GM23338 (cell line): ENCODE results near the gene LCE1E. TPM values are rescaled to one million over a fixed set of nuclear protein-coding genes. Genes with fewer than 3 reads are reported as not detected.

Experiments
- polyA plus RNA-seq: library from polyadenylated mRNA; unstranded; fragments of >200 nt; fragmentation: Nextera tagmentation; extraction: Ambion mirVana; gene quantifications from 2 replicates; pipeline ENCODE4 v1.2.1, GENCODE V29; 2016
- total RNA-seq: library from RNA; depleted of rRNA; stranded (reverse); fragments of >200 nt; shearing (Covaris generic); gene quantifications from 2 replicates; pipeline ENCODE4 v1.2.3, GENCODE V29; 2014; rRNA removed

Gene LCE1E
- total and polyA plus RNA-seq, 2 experiments from 2014 or later: not detected

Other genes with a start within 250 kb of the LCE1E start
- not detected in 2 replicates for gene LCE3E, start 219.5 kb upstream of the LCE1E start, total RNA-seq
- not detected in 2 replicates for gene LCE3E, start 219.5 kb upstream of the LCE1E start, polyA plus RNA-seq
- gene LCE3D, start 205.7 kb upstream of the LCE1E start, total RNA-seq: not detected in 2 replicates
- 0.52 TPM in 1 of 2 replicates, not detected in the other for gene LCE3D, start 205.7 kb upstream of the LCE1E start, polyA plus RNA-seq
- gene LCE3C, start 186.0 kb upstream of the LCE1E start, total RNA-seq: not detected in 2 replicates
- gene LCE3C, start 186.0 kb upstream of the LCE1E start, polyA plus RNA-seq: not detected in 2 replicates
- gene LCE3B, start 172.4 kb upstream of the LCE1E start, total RNA-seq: not detected in 2 replicates
- gene LCE3B, start 172.4 kb upstream of the LCE1E start, polyA plus RNA-seq: not detected in 2 replicates
- not detected in 2 replicates for gene LCE3A, start 163.2 kb upstream of the LCE1E start, total RNA-seq
- gene LCE3A, start 163.2 kb upstream of the LCE1E start, polyA plus RNA-seq: not detected in 2 replicates
- not detected in 2 replicates for gene LCE2D, start 122.9 kb upstream of the LCE1E start, total RNA-seq
- not detected in 2 replicates for gene LCE2D, start 122.9 kb upstream of the LCE1E start, polyA plus RNA-seq
- not detected in 2 replicates for gene LCE2C, start 111.0 kb upstream of the LCE1E start, total RNA-seq
- gene LCE2C, start 111.0 kb upstream of the LCE1E start, polyA plus RNA-seq: not detected in 2 replicates
- not detected in 2 replicates for gene LCE2B, start 100.1 kb upstream of the LCE1E start, total RNA-seq
- not detected in 2 replicates for gene LCE2B, start 100.1 kb upstream of the LCE1E start, polyA plus RNA-seq
- not detected in 2 replicates for gene LCE2A, start 87.9 kb upstream of the LCE1E start, total RNA-seq
- gene LCE2A, start 87.9 kb upstream of the LCE1E start, polyA plus RNA-seq: not detected in 2 replicates
- gene LCE4A, start 78.1 kb upstream of the LCE1E start, total RNA-seq: not detected in 2 replicates
- not detected in 2 replicates for gene LCE4A, start 78.1 kb upstream of the LCE1E start, polyA plus RNA-seq
- not detected in 2 replicates for gene KPRP, start 28.2 kb upstream of the LCE1E start, total RNA-seq
- gene KPRP, start 28.2 kb upstream of the LCE1E start, polyA plus RNA-seq: not detected in 2 replicates
- not detected in 2 replicates for gene LCE1F, start 11.1 kb upstream of the LCE1E start, total RNA-seq
- gene LCE1F, start 11.1 kb upstream of the LCE1E start, polyA plus RNA-seq: not detected in 2 replicates
- not detected in 2 replicates for gene LCE1D, start 10.5 kb downstream of the LCE1E start, total RNA-seq
- gene LCE1D, start 10.5 kb downstream of the LCE1E start, polyA plus RNA-seq: not detected in 2 replicates
- not detected in 2 replicates for gene LCE1C, start 20.4 kb downstream of the LCE1E start, total RNA-seq
- not detected in 2 replicates for gene LCE1C, start 20.4 kb downstream of the LCE1E start, polyA plus RNA-seq
- gene LCE1B, start 25.7 kb downstream of the LCE1E start, total RNA-seq: not detected in 2 replicates
- not detected in 2 replicates for gene LCE1B, start 25.7 kb downstream of the LCE1E start, polyA plus RNA-seq
- not detected in 2 replicates for gene LCE1A, start 41.2 kb downstream of the LCE1E start, total RNA-seq
- gene LCE1A, start 41.2 kb downstream of the LCE1E start, polyA plus RNA-seq: not detected in 2 replicates
- not detected in 2 replicates for gene LCE6A, start 56.6 kb downstream of the LCE1E start, total RNA-seq
- not detected in 2 replicates for gene LCE6A, start 56.6 kb downstream of the LCE1E start, polyA plus RNA-seq
- not detected in 2 replicates for gene LCE7A, start 73.7 kb downstream of the LCE1E start, total RNA-seq
- not detected in 2 replicates for gene LCE7A, start 73.7 kb downstream of the LCE1E start, polyA plus RNA-seq
- gene SMCP, start 92.1 kb downstream of the LCE1E start, total RNA-seq: not detected in 2 replicates
- not detected in 2 replicates for gene SMCP, start 92.1 kb downstream of the LCE1E start, polyA plus RNA-seq
- gene IVL, start 122.3 kb downstream of the LCE1E start, total RNA-seq: not detected in 2 replicates
- not detected in 2 replicates for gene IVL, start 122.3 kb downstream of the LCE1E start, polyA plus RNA-seq
- not detected in 2 replicates for gene SPRR5, start 160.9 kb downstream of the LCE1E start, total RNA-seq
- gene SPRR5, start 160.9 kb downstream of the LCE1E start, polyA plus RNA-seq: not detected in 2 replicates
- not detected in 2 replicates for gene SPRR4, start 184.4 kb downstream of the LCE1E start, total RNA-seq
- not detected in 2 replicates for gene SPRR4, start 184.4 kb downstream of the LCE1E start, polyA plus RNA-seq
- not detected in 2 replicates for gene SPRR1A, start 197.8 kb downstream of the LCE1E start, total RNA-seq
- not detected in 2 replicates for gene SPRR1A, start 197.8 kb downstream of the LCE1E start, polyA plus RNA-seq
- gene SPRR3, start 215.5 kb downstream of the LCE1E start, total RNA-seq: not detected in 2 replicates
- gene SPRR3, start 215.5 kb downstream of the LCE1E start, polyA plus RNA-seq: not detected in 2 replicates
- not detected in 2 replicates for gene SPRR1B, start 244.9 kb downstream of the LCE1E start, total RNA-seq
- gene SPRR1B, start 244.9 kb downstream of the LCE1E start, polyA plus RNA-seq: not detected in 2 replicates